Rectal smooth muscle tissue (tissue), 1 donor: ENCODE measurements around the gene NFIA.

Experiments used
- H3K27ac ChIP-seq: one replicate; pipeline ENCODE4 v1.7.0; 2013; ENCODE audit warnings: low read depth, low read length, inconsistent platforms
- H3K27me3 ChIP-seq: one replicate; pipeline ENCODE4 v1.7.0; 2013; ENCODE audit warnings: low read length; ENCODE audit not compliant: control insufficient read depth, insufficient read depth
- H3K36me3 ChIP-seq: one replicate; pipeline ENCODE4 v1.7.0; 2013; ENCODE audit warnings: low read length; ENCODE audit not compliant: control insufficient read depth, insufficient read depth
- H3K4me1 ChIP-seq: one replicate; pipeline ENCODE4 v1.7.0; 2013; ENCODE audit warnings: low read length; ENCODE audit not compliant: control insufficient read depth, insufficient read depth
- H3K4me3 ChIP-seq: one replicate; pipeline ENCODE4 v1.7.0; 2013; ENCODE audit warnings: low read length
- H3K9ac ChIP-seq: one replicate; pipeline ENCODE4 v1.7.0; 2013; ENCODE audit warnings: low read length

NFIA gene

GRCh38 chr1:61131716-61132115 is 49.4 kb downstream of the NFIA start:
- Histone ChIP-seq H3K36me3 (no peaks in the 10 kb centered on the region), H3K4me1 (peaks cover 13% of the 10 kb centered on the region)

GRCh38 chr1:61132176-61132638 is 49.8 kb downstream of the NFIA start:
- no peaks in the 10 kb centered on the region for H3K27me3 ChIP-seq
- peak overlapping the region; percentile 9 for H3K4me3 ChIP-seq
- H3K36me3 ChIP-seq = no peaks in the 10 kb centered on the region
- no peak overlapping the region for H3K9ac ChIP-seq
- H3K4me1 ChIP-seq = peaks cover 13% of the 10 kb centered on the region
- peak overlapping the region; percentile 63 for H3K27ac ChIP-seq

More at GRCh38 chr1:61131716-61132115, 49.4 kb downstream of the NFIA start:
- Histone ChIP-seq H3K4me3 (no peak overlapping the region), H3K27ac (no peak overlapping the region), H3K27me3 (no peaks in the 10 kb centered on the region), H3K9ac (no peak overlapping the region)

GRCh38 chr1:61132645-61133334 is 50.4 kb downstream of the NFIA start:
- Histone ChIP-seq H3K4me3 (peak overlapping the region; percentile 9), H3K36me3 (no peaks in the 10 kb centered on the region)

GRCh38 chr1:61133335-61134019 is 51.1 kb downstream of the NFIA start:
- Histone ChIP-seq H3K36me3 (no peaks in the 10 kb centered on the region), H3K4me3 (no peak overlapping the region), H3K9ac (no peak overlapping the region), H3K4me1 (peaks cover 13% of the 10 kb centered on the region), H3K27ac (no peak overlapping the region), H3K27me3 (no peaks in the 10 kb centered on the region)

More at GRCh38 chr1:61132645-61133334, 50.4 kb downstream of the NFIA start:
- Histone ChIP-seq H3K27me3 (no peaks in the 10 kb centered on the region), H3K9ac (no peak overlapping the region), H3K4me1 (peaks cover 13% of the 10 kb centered on the region), H3K27ac (peak overlapping the region; percentile 63)

GRCh38 chr1:61135291-61135690 is 52.9 kb downstream of the NFIA start:
- Histone ChIP-seq H3K27ac (no peak overlapping the region), H3K9ac (no peak overlapping the region), H3K4me1 (peaks cover 13% of the 10 kb centered on the region)

GRCh38 chr1:61138305-61138704 is 55.9 kb downstream of the NFIA start:
- Histone ChIP-seq H3K27ac (no peak overlapping the region), H3K4me1 (peaks cover 16% of the 10 kb centered on the region), H3K9ac (no peak overlapping the region), H3K36me3 (no peaks in the 10 kb centered on the region), H3K27me3 (no peaks in the 10 kb centered on the region), H3K4me3 (no peak overlapping the region)

More at GRCh38 chr1:61135291-61135690, 52.9 kb downstream of the NFIA start:
- Histone ChIP-seq H3K27me3 (no peaks in the 10 kb centered on the region), H3K4me3 (no peak overlapping the region), H3K36me3 (no peaks in the 10 kb centered on the region)

- Histone ChIP-seq H3K36me3 (no peaks in the 10 kb centered on the region), H3K27me3 (no peaks in the 10 kb centered on the region), H3K4me3 (no peak overlapping the region), H3K4me1 (peaks cover 16% of the 10 kb centered on the region), H3K9ac (no peak overlapping the region), H3K27ac (no peak overlapping the region)
Measured at GRCh38 chr1:61138921-61139774, 56.8 kb downstream of the NFIA start.

- Histone ChIP-seq H3K4me1 (peaks cover 16% of the 10 kb centered on the region), H3K36me3 (no peaks in the 10 kb centered on the region), H3K9ac (no peak overlapping the region), H3K27ac (no peak overlapping the region), H3K4me3 (no peak overlapping the region), H3K27me3 (no peaks in the 10 kb centered on the region)
Measured at GRCh38 chr1:61139775-61140549, 57.6 kb downstream of the NFIA start.

- Histone ChIP-seq H3K27me3 (no peaks in the 10 kb centered on the region), H3K4me3 (no peak overlapping the region), H3K36me3 (no peaks in the 10 kb centered on the region), H3K9ac (no peak overlapping the region), H3K27ac (no peak overlapping the region), H3K4me1 (peaks cover 16% of the 10 kb centered on the region)
Measured at GRCh38 chr1:61140778-61141177, 58.4 kb downstream of the NFIA start.

GRCh38 chr1:61141288-61142042 is 59.1 kb downstream of the NFIA start:
- Histone ChIP-seq H3K36me3 (no peaks in the 10 kb centered on the region), H3K4me3 (no peak overlapping the region), H3K27me3 (no peaks in the 10 kb centered on the region), H3K9ac (no peak overlapping the region), H3K27ac (no peak overlapping the region), H3K4me1 (peaks cover 16% of the 10 kb centered on the region)

- Histone ChIP-seq H3K4me1 (peaks cover 16% of the 10 kb centered on the region), H3K36me3 (no peaks in the 10 kb centered on the region), H3K9ac (no peak overlapping the region), H3K27ac (no peak overlapping the region), H3K27me3 (no peaks in the 10 kb centered on the region), H3K4me3 (no peak overlapping the region)
Measured at GRCh38 chr1:61142043-61142440, 59.7 kb downstream of the NFIA start.
